HG03520 (cell line): ENCODE results near the gene CTSZ.
"Not testable (repeated sequence)": the region's sequence is repeated elsewhere in the genome, so short reads cannot be mapped to it uniquely, and the experiment has no call there.

Source experiments
- ATAC-seq: cut with Tn5 transposase; IDR thresholded peaks from one replicate; pipeline ENCODE4 v1.9.1; 2021; ENCODE audit warnings: mild to moderate bottlenecking, moderate library complexity; ENCODE audit not compliant: unreplicated experiment

CTSZ gene

GRCh38 chr20:59001068-59001448 is 6.0 kb downstream of the CTSZ start:
- ATAC-seq = no peak

- ATAC-seq = no peak
Observed at GRCh38 chr20:59000326-59000725, 6.7 kb downstream of the CTSZ start.

- ATAC-seq = no peak
Observed at GRCh38 chr20:58998656-58999055, 8.4 kb downstream of the CTSZ start.

- ATAC-seq = no peak
Observed at GRCh38 chr20:58997141-58997770, 9.8 kb downstream of the CTSZ start.

GRCh38 chr20:58996226-58996611 is 10.8 kb downstream of the CTSZ start:
- no peak for ATAC-seq

- no peak for ATAC-seq
Observed at GRCh38 chr20:58995461-58996225, 11.4 kb downstream of the CTSZ start.

- ATAC-seq = no peak
Observed at GRCh38 chr20:58994390-58995159, 12.5 kb downstream of the CTSZ start.

- ATAC-seq = no peak
Observed at GRCh38 chr20:58993332-58994248, 13.5 kb downstream of the CTSZ start.

GRCh38 chr20:58992911-58993310 is 14.1 kb downstream of the CTSZ start:
- ATAC-seq = no peak

GRCh38 chr20:58991715-58992114 is 15.3 kb downstream of the CTSZ start:
- ATAC-seq = no peak

- ATAC-seq = no peak
Observed at GRCh38 chr20:58990651-58991445, 16.2 kb downstream of the CTSZ start.

- no peak for ATAC-seq
Observed at GRCh38 chr20:58989196-58989595, 17.9 kb downstream of the CTSZ start.

- no peak for ATAC-seq
Observed at GRCh38 chr20:58988565-58988882, 18.5 kb downstream of the CTSZ start.

GRCh38 chr20:58987790-58988564 is 19.1 kb downstream of the CTSZ start:
- no peak for ATAC-seq

GRCh38 chr20:58986968-58987517 is 20.0 kb downstream of the CTSZ start:
- ATAC-seq = no peak

- no peak for ATAC-seq
Observed at GRCh38 chr20:58986286-58986967, 20.6 kb downstream of the CTSZ start.

- ATAC-seq = no peak
Observed at GRCh38 chr20:58985656-58986055, 21.4 kb downstream of the CTSZ start.

- no peak for ATAC-seq
Observed at GRCh38 chr20:58984691-58985090, 22.4 kb downstream of the CTSZ start.

GRCh38 chr20:58983115-58983468 is 24.0 kb downstream of the CTSZ start:
- not testable (repeated sequence) for ATAC-seq
